SK-N-SH (cell line): ENCODE results near the gene AGAP2.

Source experiments
- CHD2 ChIP-seq: fragments of 150-350 bp; IDR thresholded peaks from 2 replicates; pipeline ENCODE4 v1.6.1; 2018; ENCODE audit warnings: low read length; ENCODE audit not compliant: partially characterized antibody
- CTCF ChIP-seq: fragments of 200-600 bp; sonication (generic); IDR thresholded peaks from 2 replicates; pipeline ENCODE4 v1.6.1; 2017; ENCODE audit warnings: antibody characterized with exemption, mild to moderate bottlenecking, moderate library complexity
- EZH2phosphoT487 ChIP-seq: fragments of 200-600 bp; sonication (generic); IDR thresholded peaks from 2 replicates; pipeline ENCODE4 v1.6.1; 2017; ENCODE audit warnings: low read depth, mixed run types, mild to moderate bottlenecking, antibody characterized with exemption, moderate library complexity, borderline replicate concordance
- FOSL2 ChIP-seq: IDR thresholded peaks from 2 replicates; pipeline ENCODE4 v1.4.0; 2012; ENCODE audit warnings: low read depth, mild to moderate bottlenecking, moderate library complexity, borderline replicate concordance
- MAX ChIP-seq: IDR thresholded peaks from 2 replicates; pipeline ENCODE4 v1.4.0; 2012; ENCODE audit warnings: low read depth
- MXI1 ChIP-seq: IDR thresholded peaks from 2 replicates; pipeline ENCODE4 v1.6.1; 2012; ENCODE audit warnings: mild to moderate bottlenecking, low read depth, low read length, improper control_type of control experiment
- RFX5 ChIP-seq: IDR thresholded peaks from 2 replicates; pipeline ENCODE4 v1.6.1; 2012; ENCODE audit warnings: mild to moderate bottlenecking, improper control_type of control experiment, low read length
- SIN3A ChIP-seq: IDR thresholded peaks from 2 replicates; pipeline ENCODE4 v1.6.1; 2012; ENCODE audit warnings: low read depth, mild to moderate bottlenecking, low read length, moderate library complexity, borderline replicate concordance
- ZBTB33 ChIP-seq: IDR thresholded peaks from 2 replicates; pipeline ENCODE4 v1.4.0; 2012; ENCODE audit warnings: low read depth, borderline replicate concordance

DNA sequence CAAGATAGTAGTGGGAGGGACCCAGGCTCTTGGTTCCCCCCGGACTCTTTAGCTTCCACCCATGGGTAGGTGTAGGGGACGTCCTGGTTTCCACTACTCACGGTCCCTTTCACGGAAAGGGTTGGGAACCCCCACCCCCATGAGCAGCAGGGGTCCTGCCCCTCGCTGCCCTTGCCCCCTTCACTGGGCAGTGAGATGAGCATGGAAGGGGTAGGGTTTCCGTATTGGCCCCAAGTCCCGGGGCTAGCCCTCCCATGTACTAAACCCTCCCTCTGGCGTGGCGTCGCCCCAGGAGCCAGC is 12.7 kb downstream of the AGAP2 start:
- TF ChIP-seq ZBTB33: no peak
- TF ChIP-seq CTCF: no peak
- no peak for TF ChIP-seq MAX
- TF ChIP-seq RFX5: no peak
- TF ChIP-seq EZH2phosphoT487: no peak
- no peak for TF ChIP-seq SIN3A
- no peak for TF ChIP-seq CHD2
- TF ChIP-seq FOSL2: no peak
- TF ChIP-seq MXI1: no peak
